Measurements from ENCODE around the gene RSPO1. TPM values are rescaled to one million over a fixed set of nuclear protein-coding genes. Genes with fewer than 3 reads are reported as not detected.

The RSPO1 gene
- polyA plus RNA-seq, 4 donors, result 0.27 to 1.2 TPM; not detected in 2

DNA sequence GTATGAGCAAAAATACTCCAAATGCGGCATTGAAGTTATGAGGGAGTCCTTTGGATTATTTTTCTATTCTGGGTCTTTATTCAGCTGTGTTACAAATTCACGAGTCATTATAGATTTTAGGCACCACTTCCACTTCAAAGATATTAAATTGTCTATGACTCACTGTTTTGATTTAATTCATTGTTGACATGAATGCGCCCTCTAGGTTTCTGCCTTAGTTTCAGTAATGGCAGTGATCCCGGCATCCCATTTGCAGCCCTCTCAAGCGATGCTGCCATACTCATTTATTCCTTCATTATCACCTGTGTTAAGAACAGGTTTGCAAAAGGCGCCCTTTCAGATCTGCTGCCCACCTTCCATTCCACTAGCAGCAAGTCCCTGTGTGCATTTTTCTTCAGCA, 14.0 kb downstream of the RSPO1 start:
- H3K9me3 ChIP-seq (ENCODE audit: control insufficient read depth in 2 of 2, insufficient read depth in 1 of 2, low read depth in 1 of 2, low read length in 1 of 2), result no peaks in the 10 kb centered on the region
- no peak overlapping the region for H3K4me3 ChIP-seq (ENCODE audit: low read depth in 1 of 3, low read length in 3 of 3)
- no peak for DNase-seq
- WGBS, 3 donors, result 64 to 76% (median 67%) methylated on average over 6 of the region's 6 CpGs
- no peaks in the 10 kb centered on the region for H3K36me3 ChIP-seq (ENCODE audit: control insufficient read depth in 3 of 3, insufficient read depth in 2 of 3, low read depth in 1 of 3, low read length in 3 of 3)
- peaks cover 0 to 12% (median 3%) of the 10 kb centered on the region in 3 donors for H3K27me3 ChIP-seq (ENCODE audit: control insufficient read depth in 3 of 3, insufficient read depth in 3 of 3, low read length in 3 of 3)
- H3K27ac ChIP-seq (ENCODE audit: low read depth in 1 of 3, low read length in 2 of 3), result no peak overlapping the region
- FAIRE-seq, result no peak
- H3K4me1 ChIP-seq (ENCODE audit: control insufficient read depth in 3 of 3, insufficient read depth in 2 of 3, low read depth in 1 of 3, low read length in 2 of 3), result no peaks in the 10 kb centered on the region

DNA sequence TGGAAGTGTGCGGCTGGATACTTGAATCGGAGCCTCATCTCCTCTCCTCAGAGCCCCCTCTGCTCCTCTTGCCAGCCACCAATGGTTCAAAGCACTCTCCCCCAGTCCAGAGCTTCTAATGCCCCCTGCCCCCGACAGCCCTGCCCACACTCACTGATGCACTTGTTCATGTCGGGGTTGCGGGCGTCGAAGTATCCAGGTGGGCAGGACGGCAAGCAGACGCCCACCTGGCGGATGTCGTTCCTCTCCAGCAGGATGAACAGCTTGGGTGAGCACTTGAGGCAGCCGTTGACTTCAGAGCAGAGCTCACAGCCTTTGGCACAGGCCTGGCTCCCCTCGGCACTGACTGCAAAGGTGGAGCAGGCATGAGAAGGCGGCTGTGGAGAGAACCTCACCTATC, 18.4 kb downstream of the RSPO1 start:
- no peaks in the 10 kb centered on the region for H3K36me3 ChIP-seq (ENCODE audit: control insufficient read depth in 3 of 3, insufficient read depth in 2 of 3, low read depth in 1 of 3, low read length in 3 of 3)
- H3K27me3 ChIP-seq (ENCODE audit: control insufficient read depth in 3 of 3, insufficient read depth in 3 of 3, low read length in 3 of 3), result peaks cover 0 to 8% (median 5%) of the 10 kb centered on the region in 3 donors
- no peaks in the 10 kb centered on the region for H3K4me1 ChIP-seq (ENCODE audit: control insufficient read depth in 3 of 3, insufficient read depth in 2 of 3, low read depth in 1 of 3, low read length in 2 of 3)
- no peak overlapping the region for H3K4me3 ChIP-seq (ENCODE audit: low read depth in 1 of 3, low read length in 3 of 3)
- 78 to 84% (median 84%) methylated on average over 14 of the region's 14 CpGs for WGBS, 3 donors
- H3K9me3 ChIP-seq (ENCODE audit: control insufficient read depth in 2 of 2, insufficient read depth in 1 of 2, low read depth in 1 of 2, low read length in 1 of 2), result no peaks in the 10 kb centered on the region
- no peak for DNase-seq
- H3K27ac ChIP-seq (ENCODE audit: low read depth in 1 of 3, low read length in 2 of 3), result no peak overlapping the region
- FAIRE-seq, result no peak

DNA sequence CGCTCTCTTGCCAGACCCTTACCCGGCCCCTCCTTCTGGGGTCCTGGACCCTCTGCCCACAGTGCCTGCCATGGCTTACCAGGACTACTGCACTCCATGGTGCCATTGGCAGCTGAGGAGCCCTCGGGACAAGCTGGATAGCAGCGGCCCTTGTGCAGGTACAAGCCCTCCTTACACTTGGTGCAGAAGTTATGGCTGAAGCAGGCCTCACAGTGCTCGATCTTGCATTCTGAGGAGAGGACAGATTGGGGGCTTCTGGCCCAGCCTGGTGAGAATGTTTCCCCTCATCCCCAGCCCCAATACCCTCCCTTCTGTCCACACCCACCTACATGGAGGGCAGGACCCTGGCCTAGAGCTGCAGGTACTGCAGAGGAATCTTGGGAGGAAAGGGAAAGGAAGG, 20.6 kb downstream of the RSPO1 start:
- H3K36me3 ChIP-seq (ENCODE audit: control insufficient read depth in 3 of 3, insufficient read depth in 2 of 3, low read depth in 1 of 3, low read length in 3 of 3), result no peaks in the 10 kb centered on the region
- no peak for DNase-seq
- H3K4me1 ChIP-seq (ENCODE audit: control insufficient read depth in 3 of 3, insufficient read depth in 2 of 3, low read depth in 1 of 3, low read length in 2 of 3), result no peaks in the 10 kb centered on the region
- H3K9me3 ChIP-seq (ENCODE audit: control insufficient read depth in 2 of 2, insufficient read depth in 1 of 2, low read depth in 1 of 2, low read length in 1 of 2), result no peaks in the 10 kb centered on the region
- H3K4me3 ChIP-seq (ENCODE audit: low read depth in 1 of 3, low read length in 3 of 3), result no peak overlapping the region
- H3K27me3 ChIP-seq (ENCODE audit: control insufficient read depth in 3 of 3, insufficient read depth in 3 of 3, low read length in 3 of 3), result peaks cover 0 to 5% (median 5%) of the 10 kb centered on the region in 3 donors
- no peak overlapping the region for H3K27ac ChIP-seq (ENCODE audit: low read depth in 1 of 3, low read length in 2 of 3)
- WGBS, 3 donors, result 80 to 82% (median 82%) methylated on average over 5 of the region's 5 CpGs
- no peak for FAIRE-seq

DNA sequence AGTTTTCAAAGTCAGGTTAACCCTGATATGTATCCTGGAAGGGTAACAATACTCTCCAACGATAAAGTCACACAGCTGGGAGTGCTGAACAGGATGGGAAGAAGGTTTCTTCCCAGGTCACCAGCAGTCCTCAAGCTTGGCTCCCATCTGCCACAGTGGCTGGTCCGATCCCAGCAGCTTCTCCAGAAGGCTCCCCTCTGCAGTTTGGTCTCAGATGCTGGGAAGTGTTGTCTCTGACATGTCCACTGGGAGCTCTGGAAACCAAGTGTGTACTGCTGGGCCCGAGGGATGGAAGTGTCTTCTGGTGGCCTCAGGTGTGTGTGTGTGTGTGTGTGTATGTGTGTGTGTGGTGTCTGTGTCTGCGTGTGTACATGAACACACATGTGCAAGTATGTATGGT, 22.5 kb downstream of the RSPO1 start:
- Histone ChIP-seq H3K36me3 (ENCODE audit: control insufficient read depth in 3 of 3, insufficient read depth in 2 of 3, low read depth in 1 of 3, low read length in 3 of 3) (no peaks in the 10 kb centered on the region), H3K27ac (ENCODE audit: low read depth in 1 of 3, low read length in 2 of 3) (no peak overlapping the region), H3K4me1 (ENCODE audit: control insufficient read depth in 3 of 3, insufficient read depth in 2 of 3, low read depth in 1 of 3, low read length in 2 of 3) (no peaks in the 10 kb centered on the region), H3K27me3 (ENCODE audit: control insufficient read depth in 3 of 3, insufficient read depth in 3 of 3, low read length in 3 of 3) (peaks cover 0 to 13% (median 5%) of the 10 kb centered on the region in 3 donors), H3K4me3 (ENCODE audit: low read depth in 1 of 3, low read length in 3 of 3) (no peak overlapping the region), H3K9me3 (ENCODE audit: control insufficient read depth in 2 of 2, insufficient read depth in 1 of 2, low read depth in 1 of 2, low read length in 1 of 2) (no peaks in the 10 kb centered on the region)
- DNase-seq (no peak), FAIRE-seq (no peak)
- WGBS, 3 donors, result 60 to 71% (median 67%) methylated on average over 4 of the region's 4 CpGs

DNA sequence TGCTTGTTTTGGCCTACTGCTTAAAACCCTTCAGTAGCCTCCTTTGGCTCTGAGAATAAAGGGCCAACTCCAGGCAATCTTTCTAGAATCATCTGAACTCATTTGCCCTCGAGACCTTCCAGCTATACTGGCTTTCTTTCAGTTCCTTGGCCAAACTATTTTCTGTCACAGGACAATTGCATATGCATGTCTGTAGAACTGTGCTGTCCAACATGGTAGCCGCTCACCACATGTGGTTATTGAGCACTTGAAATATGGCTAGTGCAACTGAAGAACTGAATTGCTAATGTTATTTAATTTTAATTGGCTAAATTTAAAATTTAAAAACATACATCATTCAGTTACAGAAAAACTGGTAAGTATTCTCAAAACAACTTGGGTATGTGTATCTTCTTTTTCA, 24.7 kb downstream of the RSPO1 start:
- H3K27me3 ChIP-seq (ENCODE audit: control insufficient read depth in 3 of 3, insufficient read depth in 3 of 3, low read length in 3 of 3), result peaks cover 0 to 12% (median 0%) of the 10 kb centered on the region in 3 donors
- no peaks in the 10 kb centered on the region for H3K9me3 ChIP-seq (ENCODE audit: control insufficient read depth in 2 of 2, insufficient read depth in 1 of 2, low read depth in 1 of 2, low read length in 1 of 2)
- H3K27ac ChIP-seq (ENCODE audit: low read depth in 1 of 3, low read length in 2 of 3), result no peak overlapping the region
- WGBS, 3 donors, result 60 to 72% (median 61%) methylated on average over 2 of the region's 2 CpGs
- DNase-seq (no peak), FAIRE-seq (no peak)
- no peak overlapping the region for H3K4me3 ChIP-seq (ENCODE audit: low read depth in 1 of 3, low read length in 3 of 3)
- H3K4me1 ChIP-seq (ENCODE audit: control insufficient read depth in 3 of 3, insufficient read depth in 2 of 3, low read depth in 1 of 3, low read length in 2 of 3), result no peaks in the 10 kb centered on the region
- no peaks in the 10 kb centered on the region for H3K36me3 ChIP-seq (ENCODE audit: control insufficient read depth in 3 of 3, insufficient read depth in 2 of 3, low read depth in 1 of 3, low read length in 3 of 3)

DNA sequence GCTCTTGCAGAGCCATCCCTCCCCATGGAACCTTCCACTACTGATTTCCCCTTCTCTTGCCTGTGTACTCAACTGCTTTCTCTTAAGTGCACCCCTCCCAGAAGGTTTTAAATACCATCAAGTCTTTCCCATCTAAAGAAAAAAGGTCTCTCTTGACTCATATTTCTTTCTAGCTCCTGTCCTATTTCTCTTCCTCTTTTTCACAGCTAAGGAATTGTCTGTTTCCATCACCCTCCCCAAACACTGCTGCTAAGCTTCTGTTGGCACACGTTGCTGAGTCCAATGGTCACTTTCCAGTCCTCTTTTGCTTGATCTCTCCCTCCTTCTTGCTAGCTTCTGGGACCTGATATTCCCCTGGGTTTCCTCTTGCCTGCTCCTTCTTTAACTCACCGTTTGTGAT, 25.7 kb downstream of the RSPO1 start:
- FAIRE-seq, result no peak
- no peak overlapping the region for H3K4me3 ChIP-seq (ENCODE audit: low read depth in 1 of 3, low read length in 3 of 3)
- H3K9me3 ChIP-seq (ENCODE audit: control insufficient read depth in 2 of 2, insufficient read depth in 1 of 2, low read depth in 1 of 2, low read length in 1 of 2), result no peaks in the 10 kb centered on the region
- H3K27me3 ChIP-seq (ENCODE audit: control insufficient read depth in 3 of 3, insufficient read depth in 3 of 3, low read length in 3 of 3), result peaks cover 0 to 11% (median 0%) of the 10 kb centered on the region in 3 donors
- no peak for DNase-seq
- no peaks in the 10 kb centered on the region for H3K36me3 ChIP-seq (ENCODE audit: control insufficient read depth in 3 of 3, insufficient read depth in 2 of 3, low read depth in 1 of 3, low read length in 3 of 3)
- no peak overlapping the region for H3K27ac ChIP-seq (ENCODE audit: low read depth in 1 of 3, low read length in 2 of 3)
- 18 to 25% (median 20%) methylated on average over 2 of the region's 2 CpGs for WGBS, 3 donors
- no peaks in the 10 kb centered on the region for H3K4me1 ChIP-seq (ENCODE audit: control insufficient read depth in 3 of 3, insufficient read depth in 2 of 3, low read depth in 1 of 3, low read length in 2 of 3)

DNA sequence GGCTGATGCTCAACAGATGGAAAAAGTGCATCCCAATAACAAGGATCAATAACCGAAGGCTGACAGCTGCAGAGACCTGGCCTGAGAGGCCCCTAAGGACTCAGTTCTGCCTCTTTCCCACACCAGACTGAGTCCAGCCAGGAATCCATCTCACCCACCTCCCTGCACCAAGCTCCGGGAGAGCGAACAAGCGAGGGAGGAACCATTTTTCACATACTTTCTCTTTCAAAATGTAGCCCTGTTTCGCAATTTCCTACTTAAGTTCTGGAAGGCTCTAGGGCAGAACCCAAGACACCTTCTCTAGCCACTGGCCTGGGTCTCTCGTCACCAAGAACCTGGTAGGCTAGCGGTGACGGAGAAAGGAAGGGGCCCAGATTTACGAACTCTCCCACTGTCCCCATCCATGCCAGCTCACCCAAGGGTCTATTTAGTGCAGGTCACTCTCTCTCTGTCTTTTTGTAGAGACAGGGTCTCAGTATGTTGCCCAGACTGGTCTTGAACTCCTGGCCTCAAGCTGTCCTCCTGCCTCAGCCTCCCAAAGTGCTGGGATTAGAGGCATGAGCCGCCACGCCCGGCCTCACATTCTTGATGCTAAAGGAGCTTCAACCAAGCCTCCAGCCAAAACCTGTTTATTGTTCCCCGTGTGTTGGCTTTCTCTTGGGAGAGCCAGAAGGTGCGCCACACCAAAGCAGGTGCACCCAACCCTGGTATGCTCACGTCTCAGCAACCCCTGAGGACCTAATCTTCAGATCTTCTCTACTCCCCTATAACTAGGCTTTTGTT, 28.0 kb downstream of the RSPO1 start:
- peaks cover 0 to 12% (median 0%) of the 10 kb centered on the region in 3 donors for H3K27me3 ChIP-seq (ENCODE audit: control insufficient read depth in 3 of 3, insufficient read depth in 3 of 3, low read length in 3 of 3)
- no peak overlapping the region for H3K27ac ChIP-seq (ENCODE audit: low read depth in 1 of 3, low read length in 2 of 3)
- no peaks in the 10 kb centered on the region for H3K36me3 ChIP-seq (ENCODE audit: control insufficient read depth in 3 of 3, insufficient read depth in 2 of 3, low read depth in 1 of 3, low read length in 3 of 3)
- no peak overlapping the region for H3K4me3 ChIP-seq (ENCODE audit: low read depth in 1 of 3, low read length in 3 of 3)
- 71 to 76% (median 72%) methylated on average over 15 of the region's 15 CpGs for WGBS, 3 donors
- FAIRE-seq (no peak), DNase-seq (no peak)
- no peaks in the 10 kb centered on the region for H3K9me3 ChIP-seq (ENCODE audit: control insufficient read depth in 2 of 2, insufficient read depth in 1 of 2, low read depth in 1 of 2, low read length in 1 of 2)
- H3K4me1 ChIP-seq (ENCODE audit: control insufficient read depth in 3 of 3, insufficient read depth in 2 of 3, low read depth in 1 of 3, low read length in 2 of 3), result no peaks in the 10 kb centered on the region

DNA sequence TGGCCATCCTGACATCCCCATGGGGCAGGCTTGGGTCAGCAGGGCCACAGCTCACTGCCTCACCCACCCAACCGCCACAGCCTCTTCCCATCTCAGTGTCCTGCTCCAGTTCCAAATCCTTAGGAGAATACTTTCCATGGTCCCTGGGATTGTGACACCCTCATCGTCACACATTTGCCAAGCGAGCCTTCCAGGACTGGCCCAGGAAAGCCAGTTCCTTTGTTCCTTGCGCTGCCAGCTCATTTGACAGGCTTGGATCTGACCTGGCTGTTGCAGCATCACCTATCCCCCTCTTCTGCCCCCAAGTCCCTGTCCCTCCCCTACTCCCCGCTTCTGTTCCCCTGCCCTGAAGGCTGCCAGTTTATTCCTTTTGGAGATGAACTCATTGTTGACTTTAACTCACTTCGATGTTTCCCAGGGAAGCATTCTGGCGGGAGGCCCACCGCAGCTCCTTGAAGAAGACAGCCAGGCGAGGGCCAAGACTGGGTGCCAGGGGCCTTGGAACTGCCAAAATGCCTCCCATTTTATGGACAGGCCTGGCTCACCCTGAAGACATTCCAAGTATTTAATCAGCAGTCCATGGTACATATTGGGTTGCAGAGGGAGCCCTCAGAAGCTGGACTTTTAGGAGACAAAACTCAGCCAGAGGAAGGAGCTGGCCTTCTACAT, 28.8 kb downstream of the RSPO1 start:
- Histone ChIP-seq H3K36me3 (ENCODE audit: control insufficient read depth in 3 of 3, insufficient read depth in 2 of 3, low read depth in 1 of 3, low read length in 3 of 3) (no peaks in the 10 kb centered on the region), H3K9me3 (ENCODE audit: control insufficient read depth in 2 of 2, insufficient read depth in 1 of 2, low read depth in 1 of 2, low read length in 1 of 2) (no peaks in the 10 kb centered on the region), H3K4me3 (ENCODE audit: low read depth in 1 of 3, low read length in 3 of 3) (no peak overlapping the region), H3K4me1 (ENCODE audit: control insufficient read depth in 3 of 3, insufficient read depth in 2 of 3, low read depth in 1 of 3, low read length in 2 of 3) (no peaks in the 10 kb centered on the region), H3K27ac (ENCODE audit: low read depth in 1 of 3, low read length in 2 of 3) (no peak overlapping the region), H3K27me3 (ENCODE audit: control insufficient read depth in 3 of 3, insufficient read depth in 3 of 3, low read length in 3 of 3) (peaks cover 0 to 12% (median 0%) of the 10 kb centered on the region in 3 donors)
- no peak for DNase-seq
- 76 to 86% (median 86%) methylated on average over 9 of the region's 9 CpGs for WGBS, 3 donors
- FAIRE-seq, result no peak

Measured in small intestine (tissue), 7 donors.